Ascending aorta (tissue), 2 donors: ENCODE data around the gene OCIAD1. TPM values are rescaled to one million over a fixed set of nuclear protein-coding genes. Genes with fewer than 3 reads are reported as not detected.
"Not testable (repeated sequence)": the region's sequence is repeated elsewhere in the genome, so short reads cannot be mapped to it uniquely, and the experiment has no call there.

Experiments
- DNase-seq, 2 donors: peaks; one replicate each; pipeline ENCODE4 v3.0.0-alpha.2; 2019; ENCODE audit warnings: low spot score in 2 of 2
- H3K27ac ChIP-seq, 2 donors: fragments of 200-600 bp; sonication (generic); one replicate each; pipeline ENCODE4 v1.5.1; 2016 to 2017; ENCODE audit warnings: mild to moderate bottlenecking in 1 of 2
- H3K27me3 ChIP-seq: fragments of 200-600 bp; sonication (generic); one replicate; pipeline ENCODE4 v1.5.1; 2017
- H3K36me3 ChIP-seq, 2 donors: fragments of 200-600 bp; sonication (generic); one replicate each; pipeline ENCODE4 v1.5.1; 2016
- H3K4me1 ChIP-seq, 2 donors: fragments of 200-600 bp; sonication (generic); one replicate each; pipeline ENCODE4 v1.5.1; 2016 to 2017; ENCODE audit warnings: mild to moderate bottlenecking in 1 of 2
- H3K4me3 ChIP-seq, 2 donors: fragments of 200-600 bp; sonication (generic); one replicate each; pipeline ENCODE4 v1.5.1; 2016 to 2017; ENCODE audit warnings: mild to moderate bottlenecking in 1 of 2
- H3K9me3 ChIP-seq, 2 donors: fragments of 200-600 bp; sonication (generic); one replicate each; pipeline ENCODE4 v1.5.1; 2016
- intact Hi-C: fragments of 100-400 bp; cut with DNase I; formaldehyde crosslinking; loops from one replicate; pipeline ENCODE4 v1.15.1; 2023
- total RNA-seq: library from RNA; depleted of rRNA; stranded (reverse); fragments of >200 nt; gene quantifications from one replicate; pipeline ENCODE4 v1.1.0, GENCODE V29; 2016
- TF ChIP-seq, protein P1 (sequence below), 3 experiments: fragments of 200-600 bp in 2 of 3; fragments of 450-650 bp in 1 of 3; sonication (generic) in 2 of 3; IDR thresholded peaks; one replicate each; pipeline ENCODE4 v1.5.1; 2016 to 2019; ENCODE audit warnings: antibody characterized with exemption in 3 of 3, mild to moderate bottlenecking in 1 of 3, moderate library complexity in 1 of 3

The OCIAD1 gene
- total RNA-seq, 1 donor from 2014 or later: 146 TPM

GRCh38 chr4:48879561-48880442 is 48.9 kb downstream of the OCIAD1 start:
- H3K4me3 ChIP-seq: no peak overlapping the region
- H3K27me3 ChIP-seq: no peaks in the 10 kb centered on the region
- no peak for DNase-seq
- intact Hi-C loops: no loop called here
- no peaks in the 10 kb centered on the region for H3K9me3 ChIP-seq
- H3K36me3 ChIP-seq: no peaks in the 10 kb centered on the region
- TF ChIP-seq, protein P1, sequence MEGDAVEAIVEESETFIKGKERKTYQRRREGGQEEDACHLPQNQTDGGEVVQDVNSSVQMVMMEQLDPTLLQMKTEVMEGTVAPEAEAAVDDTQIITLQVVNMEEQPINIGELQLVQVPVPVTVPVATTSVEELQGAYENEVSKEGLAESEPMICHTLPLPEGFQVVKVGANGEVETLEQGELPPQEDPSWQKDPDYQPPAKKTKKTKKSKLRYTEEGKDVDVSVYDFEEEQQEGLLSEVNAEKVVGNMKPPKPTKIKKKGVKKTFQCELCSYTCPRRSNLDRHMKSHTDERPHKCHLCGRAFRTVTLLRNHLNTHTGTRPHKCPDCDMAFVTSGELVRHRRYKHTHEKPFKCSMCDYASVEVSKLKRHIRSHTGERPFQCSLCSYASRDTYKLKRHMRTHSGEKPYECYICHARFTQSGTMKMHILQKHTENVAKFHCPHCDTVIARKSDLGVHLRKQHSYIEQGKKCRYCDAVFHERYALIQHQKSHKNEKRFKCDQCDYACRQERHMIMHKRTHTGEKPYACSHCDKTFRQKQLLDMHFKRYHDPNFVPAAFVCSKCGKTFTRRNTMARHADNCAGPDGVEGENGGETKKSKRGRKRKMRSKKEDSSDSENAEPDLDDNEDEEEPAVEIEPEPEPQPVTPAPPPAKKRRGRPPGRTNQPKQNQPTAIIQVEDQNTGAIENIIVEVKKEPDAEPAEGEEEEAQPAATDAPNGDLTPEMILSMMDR (IDR thresholded peaks at IDR 0.05): no peak
- no peaks in the 10 kb centered on the region for H3K4me1 ChIP-seq
- H3K27ac ChIP-seq: no peak overlapping the region

- H3K4me1 ChIP-seq, H3K36me3 ChIP-seq, DNase-seq, H3K4me3 ChIP-seq, H3K27ac ChIP-seq, H3K9me3 ChIP-seq, H3K27me3 ChIP-seq, intact Hi-C loops: not testable (repeated sequence)
These were observed 50.8 kb downstream of the OCIAD1 start for GRCh38 chr4:48881646-48882045.

GRCh38 chr4:48889750-48890149 is 58.9 kb downstream of the OCIAD1 start:
- DNase-seq, H3K27me3 ChIP-seq, H3K9me3 ChIP-seq, H3K4me1 ChIP-seq, H3K27ac ChIP-seq, intact Hi-C loops, H3K4me3 ChIP-seq: not testable (repeated sequence)
- peaks cover 0 to 34% of the 10 kb centered on the region in 2 donors for H3K36me3 ChIP-seq

GRCh38 chr4:48891028-48891619 is 60.2 kb downstream of the OCIAD1 start:
- H3K36me3 ChIP-seq: peaks cover 0 to 34% of the 10 kb centered on the region in 2 donors
- H3K4me3 ChIP-seq: no peak overlapping the region
- H3K4me1 ChIP-seq: no peaks in the 10 kb centered on the region
- TF ChIP-seq, protein P1 (IDR thresholded peaks at IDR 0.05): no peak
- intact Hi-C loops: no loop called here
- H3K9me3 ChIP-seq: no peaks in the 10 kb centered on the region
- H3K27me3 ChIP-seq: no peaks in the 10 kb centered on the region
- no peak for DNase-seq
- H3K27ac ChIP-seq: no peak overlapping the region

GRCh38 chr4:48896845-48897244 is 66.0 kb downstream of the OCIAD1 start:
- Histone ChIP-seq H3K9me3 (no peaks in the 10 kb centered on the region), H3K4me3 (no peak overlapping the region), H3K27ac (no peak overlapping the region), H3K36me3 (peaks cover 3 to 22% of the 10 kb centered on the region in 2 donors), H3K27me3 (no peaks in the 10 kb centered on the region), H3K4me1 (no peaks in the 10 kb centered on the region)
- no peak for DNase-seq
- TF ChIP-seq, protein P1 (IDR thresholded peaks at IDR 0.05): no peak
- intact Hi-C loops: no loop called here

DNA sequence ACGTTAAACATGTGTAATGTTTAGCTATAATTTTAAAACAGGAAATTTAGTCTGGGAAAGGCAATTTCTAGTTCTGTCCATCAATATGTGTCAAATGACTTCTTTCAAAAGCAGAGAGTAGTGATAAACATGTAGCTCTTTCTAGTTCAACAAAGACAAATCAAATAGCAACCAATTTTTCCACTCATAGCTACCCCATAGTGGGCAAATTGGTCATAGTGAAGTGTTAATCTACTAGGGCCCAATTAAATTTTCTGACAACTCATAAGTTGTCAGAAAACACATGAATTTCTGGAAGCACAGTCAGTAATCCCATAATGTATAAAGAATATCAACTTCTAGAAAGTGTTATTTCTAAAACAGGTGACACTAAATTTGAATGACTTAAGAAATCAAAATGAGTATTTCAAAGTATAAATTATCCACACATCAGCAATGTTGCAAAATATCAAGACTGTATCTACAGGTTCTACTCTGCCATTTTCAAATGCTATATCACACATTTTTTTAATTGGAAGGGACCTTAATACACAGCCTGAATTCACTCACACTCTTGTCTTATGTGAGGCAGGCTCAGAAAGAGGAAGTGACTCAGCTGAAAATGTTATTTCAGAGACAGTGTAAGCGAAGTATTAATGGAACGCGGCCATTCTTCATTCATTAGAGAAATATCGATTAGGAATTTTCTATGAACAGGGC is 68.0 kb downstream of the OCIAD1 start:
- no peak overlapping the region for H3K27ac ChIP-seq
- DNase-seq: no peak
- no peaks in the 10 kb centered on the region for H3K27me3 ChIP-seq
- intact Hi-C loops: no loop called here
- TF ChIP-seq, protein P1 (IDR thresholded peaks at IDR 0.05): no peak
- H3K4me3 ChIP-seq: no peak overlapping the region
- no peaks in the 10 kb centered on the region for H3K4me1 ChIP-seq
- H3K36me3 ChIP-seq: peaks cover 3 to 13% of the 10 kb centered on the region in 2 donors
- H3K9me3 ChIP-seq: no peaks in the 10 kb centered on the region
